Mesothelial cell of epicardium (in vitro differentiated cells): ENCODE results near the gene A1CF. TPM values are rescaled to one million over a fixed set of nuclear protein-coding genes. Genes with fewer than 3 reads are reported as not detected.
"Not testable (repeated sequence)": the region's sequence is repeated elsewhere in the genome, so short reads cannot be mapped to it uniquely, and the experiment has no call there.

Source experiments
- DNase-seq, 2 experiments: peaks; one replicate each; pipeline ENCODE4 v3.0.0; 2021; ENCODE audit warnings: low spot score in 2 of 2; ENCODE audit not compliant: unreplicated experiment in 2 of 2
- H3K27ac Mint-ChIP-seq: 2 replicates; pipeline ENCODE4 v1.8.0; 2021; ENCODE audit warnings: mixed read lengths
- H3K27me3 Mint-ChIP-seq: 2 replicates; pipeline ENCODE4 v1.8.0; 2021; ENCODE audit warnings: low read depth, mixed read lengths
- H3K36me3 Mint-ChIP-seq: 2 replicates; pipeline ENCODE4 v1.8.0; 2021; ENCODE audit warnings: mixed read lengths
- H3K4me1 Mint-ChIP-seq: 2 replicates; pipeline ENCODE4 v1.8.0; 2021; ENCODE audit warnings: mixed read lengths
- H3K4me3 Mint-ChIP-seq: 2 replicates; pipeline ENCODE4 v1.8.0; 2021; ENCODE audit warnings: mild to moderate bottlenecking, moderate library complexity, mixed read lengths
- H3K9me3 Mint-ChIP-seq: 2 replicates; pipeline ENCODE4 v1.8.0; 2021; ENCODE audit warnings: mixed read lengths
- CTCF ChIP-seq: fragments of 200-600 bp; sonication (generic); IDR thresholded peaks from one replicate; pipeline ENCODE4 v1.5.0; 2021; ENCODE audit warnings: antibody characterized with exemption; ENCODE audit not compliant: unreplicated experiment
- total RNA-seq: library from RNA; stranded (reverse); gene quantifications from 3 replicates; pipeline ENCODE4 v1.2.1, GENCODE V29; 2021

The A1CF gene
- 0.07 to 0.20 TPM in 2 of 3 replicates, not detected in the other for total RNA-seq

GRCh38 chr10:50885097-50885859, at the start of gene A1CF:
A1CF (minus strand) TSS chr10:50885627; CDS start chr10:50859940, 25,687 bp downstream.
- no peak for DNase-seq

GRCh38 chr10:50931948-50932431, 46.6 kb upstream of the A1CF start:
- Mint-ChIP-seq H3K4me1 (peaks cover 27% of the 10 kb centered on the region), H3K4me3 (no peak overlapping the region), H3K27ac (peak overlapping the region; percentile 48), H3K9me3 (no peaks in the 10 kb centered on the region), H3K36me3 (no peaks in the 10 kb centered on the region), H3K27me3 (peaks cover 34% of the 10 kb centered on the region)
- no peak for TF ChIP-seq CTCF
- no peak for DNase-seq

More at GRCh38 chr10:50885097-50885859, at the start of gene A1CF:
- TF ChIP-seq CTCF, result no peak
- no peaks in the 10 kb centered on the region for H3K36me3 Mint-ChIP-seq
- H3K4me3 Mint-ChIP-seq, result no peak within 1 kb of the TSS
- H3K27ac Mint-ChIP-seq, result no peak within 1 kb of the TSS
- H3K9me3 Mint-ChIP-seq, result no peaks in the 10 kb centered on the region
- no peaks in the 10 kb centered on the region for H3K4me1 Mint-ChIP-seq
- peaks cover 56% of the 10 kb centered on the region for H3K27me3 Mint-ChIP-seq

GRCh38 chr10:50929670-50930069, 44.2 kb upstream of the A1CF start:
- H3K9me3 Mint-ChIP-seq, result peaks cover 6% of the 10 kb centered on the region
- H3K4me1 Mint-ChIP-seq, result peaks cover 25% of the 10 kb centered on the region
- DNase-seq, result no peak
- no peak overlapping the region for H3K27ac Mint-ChIP-seq
- no peaks in the 10 kb centered on the region for H3K36me3 Mint-ChIP-seq
- no peak overlapping the region for H3K4me3 Mint-ChIP-seq
- no peak for TF ChIP-seq CTCF
- peaks cover 35% of the 10 kb centered on the region for H3K27me3 Mint-ChIP-seq

DNA sequence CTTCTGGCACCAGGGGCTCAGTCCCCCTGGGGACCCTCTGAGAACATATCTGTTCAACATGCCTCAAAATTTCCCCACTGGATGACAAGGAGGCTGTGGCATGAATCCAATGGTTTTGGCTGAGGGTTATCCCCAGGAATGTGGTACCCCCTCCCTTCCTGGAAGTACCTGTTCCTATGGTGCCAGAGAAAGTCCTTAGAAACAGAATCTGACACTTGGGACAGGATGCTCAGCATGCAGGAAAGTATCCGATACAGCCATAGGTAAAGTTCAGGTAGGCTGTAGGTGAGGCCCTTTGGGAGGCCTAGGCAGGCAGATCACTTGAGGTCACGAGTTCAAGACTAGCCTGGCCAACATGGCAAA, 42.7 kb upstream of the A1CF start:
- Mint-ChIP-seq H3K27me3 (peaks cover 23% of the 10 kb centered on the region), H3K4me3 (no peak overlapping the region), H3K4me1 (peaks cover 21% of the 10 kb centered on the region), H3K27ac (no peak overlapping the region), H3K36me3 (peaks cover 2% of the 10 kb centered on the region), H3K9me3 (peaks cover 16% of the 10 kb centered on the region)
- DNase-seq, result no peak
- no peak for TF ChIP-seq CTCF

DNA sequence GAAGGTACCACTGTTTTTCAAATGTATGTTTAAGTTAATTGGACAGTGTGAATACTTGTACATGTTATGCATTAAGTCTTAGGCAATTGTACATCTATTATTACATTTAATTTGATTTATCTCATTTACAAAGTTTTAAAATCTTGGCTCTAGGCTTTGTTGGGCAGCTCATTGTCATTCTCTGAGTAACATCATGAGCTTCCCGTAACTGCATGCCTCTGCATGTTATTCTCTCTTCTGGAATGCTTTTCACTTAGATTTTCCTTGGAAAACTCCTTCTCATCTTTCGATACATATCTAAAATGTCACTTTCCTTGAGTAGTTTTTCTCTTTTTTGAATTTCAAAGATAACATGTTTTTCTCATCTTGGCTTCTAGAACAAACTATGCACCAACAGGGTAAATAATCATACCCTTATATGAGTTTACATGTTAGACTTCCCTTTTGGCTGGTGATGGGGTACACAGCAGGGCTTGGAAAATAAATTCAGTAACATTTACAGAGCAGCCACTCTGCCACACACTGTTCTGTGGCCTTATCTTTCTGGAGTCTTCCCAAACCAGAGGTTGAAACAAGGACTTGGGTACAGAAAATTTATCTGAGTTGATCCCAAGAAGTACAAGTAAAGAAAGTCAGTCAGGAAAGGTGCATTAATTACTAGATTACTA, 42.2 kb upstream of the A1CF start:
- no peak for TF ChIP-seq CTCF
- Mint-ChIP-seq H3K9me3 (peaks cover 18% of the 10 kb centered on the region), H3K36me3 (peaks cover 2% of the 10 kb centered on the region), H3K27me3 (peaks cover 22% of the 10 kb centered on the region), H3K4me1 (peaks cover 17% of the 10 kb centered on the region), H3K4me3 (no peak overlapping the region), H3K27ac (no peak overlapping the region)
- DNase-seq, result no peak

DNA sequence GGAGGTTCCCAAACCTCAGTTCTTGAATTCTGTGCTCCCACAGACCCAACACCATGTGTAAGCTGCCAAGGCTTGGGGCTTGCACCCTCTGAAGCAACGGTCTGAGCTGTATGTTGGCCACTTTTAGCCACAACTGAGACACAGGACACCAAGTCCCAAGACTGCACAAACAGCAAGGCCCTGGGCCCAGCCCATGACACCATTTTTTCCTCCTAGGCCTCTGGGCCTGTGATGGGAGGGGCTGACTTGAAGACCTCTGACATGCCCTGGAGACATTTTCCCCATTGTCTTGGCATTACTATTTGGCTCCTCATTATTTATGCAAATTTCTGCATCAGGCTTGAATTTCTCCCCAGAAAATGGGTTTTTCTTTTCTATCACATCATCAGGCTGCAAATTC, 38.0 kb upstream of the A1CF start:
- not testable (repeated sequence) for H3K4me3 Mint-ChIP-seq, H3K4me1 Mint-ChIP-seq, H3K27ac Mint-ChIP-seq, H3K36me3 Mint-ChIP-seq, DNase-seq
- peaks cover 25% of the 10 kb centered on the region for H3K9me3 Mint-ChIP-seq
- peaks cover 39% of the 10 kb centered on the region for H3K27me3 Mint-ChIP-seq
